Left ventricle myocardium inferior (tissue), 1 donor: ENCODE measurements around the gene NSRP1. TPM values are rescaled to one million over a fixed set of nuclear protein-coding genes. Genes with fewer than 3 reads are reported as not detected.

Experiments used
- DNase-seq: peaks from one replicate; pipeline ENCODE4 v3.0.0-alpha.2; 2020
- H3K27ac ChIP-seq: fragments of 200-600 bp; replicated peaks from 2 replicates; pipeline ENCODE4 v1.8.0; 2021
- H3K27me3 ChIP-seq: fragments of 200-600 bp; 2 replicates; pipeline ENCODE4 v1.8.0; 2021; ENCODE audit warnings: low read depth
- H3K36me3 ChIP-seq: fragments of 200-600 bp; 2 replicates; pipeline ENCODE4 v1.8.0; 2021
- H3K4me1 ChIP-seq: fragments of 200-600 bp; 2 replicates; pipeline ENCODE4 v1.8.0; 2021
- H3K4me3 ChIP-seq: fragments of 200-600 bp; 2 replicates; pipeline ENCODE4 v1.8.0; 2021; ENCODE audit warnings: mild to moderate bottlenecking, moderate library complexity
- H3K9me3 ChIP-seq: fragments of 200-600 bp; replicated peaks from 2 replicates; pipeline ENCODE4 v1.8.0; 2021
- intact Hi-C: fragments of 100-400 bp; cut with micrococcal nuclease; formaldehyde crosslinking; loops from one replicate; pipeline ENCODE4 v1.11.0; 2022
- total RNA-seq: library from RNA; stranded (reverse); fragmentation: NEBNext Ultra II Directional; extraction: Animal tissue kit (Norgen Biotek cat#: 25700); gene quantifications from one replicate; pipeline ENCODE4 v1.2.1, GENCODE V29; 2021
- TF ChIP-seq, protein P1 (sequence below): fragments of 200-600 bp; IDR thresholded peaks from 2 replicates; pipeline ENCODE4 v1.8.0; 2021; ENCODE audit warnings: antibody characterized with exemption, mild to moderate bottlenecking, borderline replicate concordance
- donor health status: DM: no; HTN: yes; CAD: no; lungs with severe emphysema.

The NSRP1 gene
- total RNA-seq, 1 donor from 2014 or later, result 26.9 TPM

DNA sequence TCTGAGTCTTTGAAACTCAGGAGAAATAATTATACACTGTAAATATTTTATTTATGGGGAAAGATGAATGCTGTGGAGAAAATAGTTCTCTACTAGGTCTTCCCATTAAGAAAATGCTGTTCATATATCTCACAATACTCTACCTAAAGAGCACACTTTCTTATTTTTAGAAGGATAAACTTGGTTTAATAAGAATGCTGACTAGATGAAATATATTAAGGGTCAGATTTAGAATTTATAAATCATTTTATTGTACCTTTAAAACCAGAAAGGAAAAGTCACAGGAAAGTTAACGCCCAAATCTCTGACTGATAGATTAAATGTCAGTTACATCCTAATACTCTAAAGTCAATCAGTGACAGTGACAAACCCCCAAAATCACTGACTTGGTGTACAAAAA, 70.1 kb downstream of the NSRP1 start:
- Histone ChIP-seq H3K27ac (no peak overlapping the region), H3K36me3 (peaks cover 52% of the 10 kb centered on the region), H3K4me3 (no peak overlapping the region), H3K4me1 (no peaks in the 10 kb centered on the region), H3K9me3 (no peaks in the 10 kb centered on the region), H3K27me3 (no peaks in the 10 kb centered on the region)
- intact Hi-C loops, result no loop called here
- TF ChIP-seq, protein P1, sequence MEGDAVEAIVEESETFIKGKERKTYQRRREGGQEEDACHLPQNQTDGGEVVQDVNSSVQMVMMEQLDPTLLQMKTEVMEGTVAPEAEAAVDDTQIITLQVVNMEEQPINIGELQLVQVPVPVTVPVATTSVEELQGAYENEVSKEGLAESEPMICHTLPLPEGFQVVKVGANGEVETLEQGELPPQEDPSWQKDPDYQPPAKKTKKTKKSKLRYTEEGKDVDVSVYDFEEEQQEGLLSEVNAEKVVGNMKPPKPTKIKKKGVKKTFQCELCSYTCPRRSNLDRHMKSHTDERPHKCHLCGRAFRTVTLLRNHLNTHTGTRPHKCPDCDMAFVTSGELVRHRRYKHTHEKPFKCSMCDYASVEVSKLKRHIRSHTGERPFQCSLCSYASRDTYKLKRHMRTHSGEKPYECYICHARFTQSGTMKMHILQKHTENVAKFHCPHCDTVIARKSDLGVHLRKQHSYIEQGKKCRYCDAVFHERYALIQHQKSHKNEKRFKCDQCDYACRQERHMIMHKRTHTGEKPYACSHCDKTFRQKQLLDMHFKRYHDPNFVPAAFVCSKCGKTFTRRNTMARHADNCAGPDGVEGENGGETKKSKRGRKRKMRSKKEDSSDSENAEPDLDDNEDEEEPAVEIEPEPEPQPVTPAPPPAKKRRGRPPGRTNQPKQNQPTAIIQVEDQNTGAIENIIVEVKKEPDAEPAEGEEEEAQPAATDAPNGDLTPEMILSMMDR, result no peak
- DNase-seq, result no peak

DNA sequence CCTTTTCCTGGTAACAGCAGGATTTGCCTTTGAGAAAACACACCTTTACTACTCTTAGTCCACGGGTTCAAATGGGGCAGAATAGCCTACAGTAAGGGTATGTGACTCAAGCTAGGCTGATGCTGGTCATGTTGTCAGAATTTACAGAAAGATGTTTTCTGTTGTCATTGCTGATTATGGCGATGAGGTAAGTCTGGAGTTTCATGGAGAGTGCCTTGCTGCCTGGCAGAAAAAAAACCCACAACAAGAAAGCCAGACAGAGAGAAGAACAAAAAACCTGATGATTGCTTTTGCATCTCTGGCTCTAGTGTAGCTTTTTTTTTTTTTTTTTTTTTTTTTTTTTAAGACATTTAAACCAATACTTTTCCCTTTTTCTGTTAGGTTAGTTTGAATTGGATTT, 71.0 kb downstream of the NSRP1 start:
- Histone ChIP-seq H3K9me3 (no peaks in the 10 kb centered on the region), H3K27ac (no peak overlapping the region), H3K4me3 (no peak overlapping the region), H3K36me3 (peaks cover 43% of the 10 kb centered on the region), H3K4me1 (no peaks in the 10 kb centered on the region), H3K27me3 (no peaks in the 10 kb centered on the region)
- intact Hi-C loops, result no loop called here
- TF ChIP-seq, protein P1, result no peak
- no peak for DNase-seq

DNA sequence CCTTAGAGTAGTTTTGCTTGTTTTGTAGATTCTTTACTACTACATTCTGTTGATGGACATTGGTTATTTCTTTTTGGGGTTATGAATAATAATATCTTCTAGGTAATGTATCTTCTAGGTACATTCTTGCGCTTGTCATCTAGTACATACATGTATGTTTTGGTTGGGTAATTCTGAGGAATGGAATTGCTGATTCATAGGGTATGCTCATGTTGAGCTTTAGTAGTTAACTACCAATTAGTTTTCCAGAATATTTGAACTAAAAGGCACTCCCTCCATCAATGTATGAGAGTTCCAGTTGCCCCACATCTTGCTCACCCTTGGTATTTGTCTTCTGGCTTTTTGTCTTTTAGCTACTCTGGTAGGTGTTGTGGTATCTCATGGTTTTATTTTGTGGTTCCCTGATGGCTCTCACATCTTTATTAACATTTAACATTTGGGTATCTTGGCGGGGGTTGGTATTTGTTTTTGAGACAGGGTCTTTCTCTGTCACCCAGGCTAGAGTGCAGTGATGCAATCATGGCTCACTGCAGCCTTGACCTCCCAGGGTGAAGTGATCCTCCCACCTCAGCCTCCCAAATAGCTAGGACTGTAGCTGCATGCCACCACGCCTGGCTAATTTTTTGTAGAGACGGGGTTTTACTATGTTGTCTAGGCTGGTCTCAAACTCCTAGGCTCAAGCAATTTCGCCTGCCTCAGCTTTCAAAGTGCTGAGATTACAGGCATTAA, 71.8 kb downstream of the NSRP1 start:
- H3K27ac ChIP-seq, result no peak overlapping the region
- no peak overlapping the region for H3K4me3 ChIP-seq
- no peaks in the 10 kb centered on the region for H3K27me3 ChIP-seq
- no peak for DNase-seq
- TF ChIP-seq, protein P1, result no peak
- intact Hi-C loops, result no loop called here
- H3K36me3 ChIP-seq, result peaks cover 36% of the 10 kb centered on the region
- H3K9me3 ChIP-seq, result no peaks in the 10 kb centered on the region
- H3K4me1 ChIP-seq, result no peaks in the 10 kb centered on the region

DNA sequence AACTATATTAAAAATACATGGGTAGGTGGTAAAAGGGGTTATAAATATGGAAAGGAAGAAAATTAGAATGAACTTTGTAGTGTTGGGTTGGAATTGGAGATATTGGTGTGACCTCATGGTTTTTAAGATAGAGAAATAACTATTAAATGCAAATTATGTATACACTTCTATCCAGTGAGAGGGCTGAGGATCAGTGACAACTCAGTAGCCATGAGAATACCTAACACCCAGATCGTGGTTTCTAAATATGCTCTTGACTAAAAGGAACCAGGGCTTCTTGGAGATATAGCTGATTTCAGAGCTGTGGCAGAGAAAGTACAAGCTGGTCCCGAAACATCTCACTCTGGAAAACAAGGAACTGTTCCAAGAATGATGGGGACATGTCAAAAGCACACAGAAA, 74.5 kb downstream of the NSRP1 start:
- intact Hi-C loops, result no loop called here
- DNase-seq, result no peak
- Histone ChIP-seq H3K27ac (no peak overlapping the region), H3K27me3 (no peaks in the 10 kb centered on the region), H3K36me3 (peaks cover 9% of the 10 kb centered on the region), H3K4me1 (no peaks in the 10 kb centered on the region), H3K4me3 (no peak overlapping the region), H3K9me3 (no peaks in the 10 kb centered on the region)
- TF ChIP-seq, protein P1, result no peak

DNA sequence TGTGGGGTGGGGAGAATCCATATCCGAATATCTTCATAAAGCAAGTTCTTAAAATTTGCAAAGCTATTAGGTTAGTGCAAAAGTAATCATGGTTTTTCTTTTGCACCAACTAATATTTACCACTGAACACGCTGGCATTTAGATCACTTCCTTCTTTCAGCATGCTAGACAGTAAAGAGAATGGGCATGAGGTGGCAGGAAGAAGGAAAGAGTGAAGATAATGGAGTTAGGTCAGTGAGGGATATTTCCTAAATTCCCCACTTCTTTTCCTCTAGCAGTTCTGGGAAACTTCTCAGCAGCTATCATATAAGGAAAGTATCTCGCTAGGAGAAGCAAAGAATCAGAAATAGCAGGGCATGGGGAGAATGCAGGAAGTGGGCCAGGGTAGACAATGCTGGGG, 79.9 kb downstream of the NSRP1 start:
- Histone ChIP-seq H3K27me3 (no peaks in the 10 kb centered on the region), H3K9me3 (no peaks in the 10 kb centered on the region), H3K4me1 (no peaks in the 10 kb centered on the region), H3K36me3 (no peaks in the 10 kb centered on the region), H3K4me3 (no peak overlapping the region), H3K27ac (no peak overlapping the region)
- intact Hi-C loops, result no loop called here
- TF ChIP-seq, protein P1, result no peak
- DNase-seq, result no peak
